AG09319 (cell line): ENCODE results near the gene HDAC5.

Experiments
- DNase-seq: peaks from one replicate; pipeline ENCODE4 v3.0.0-alpha.2; 2010; ENCODE audit warnings: low read depth; ENCODE audit errors: extremely low read depth
- TF ChIP-seq, protein P1 (sequence below): IDR thresholded peaks from 2 replicates; pipeline ENCODE4 v1.5.1; 2011; ENCODE audit warnings: low read depth, mild to moderate bottlenecking, inconsistent platforms, low read length, moderate library complexity

Gene HDAC5

DNA sequence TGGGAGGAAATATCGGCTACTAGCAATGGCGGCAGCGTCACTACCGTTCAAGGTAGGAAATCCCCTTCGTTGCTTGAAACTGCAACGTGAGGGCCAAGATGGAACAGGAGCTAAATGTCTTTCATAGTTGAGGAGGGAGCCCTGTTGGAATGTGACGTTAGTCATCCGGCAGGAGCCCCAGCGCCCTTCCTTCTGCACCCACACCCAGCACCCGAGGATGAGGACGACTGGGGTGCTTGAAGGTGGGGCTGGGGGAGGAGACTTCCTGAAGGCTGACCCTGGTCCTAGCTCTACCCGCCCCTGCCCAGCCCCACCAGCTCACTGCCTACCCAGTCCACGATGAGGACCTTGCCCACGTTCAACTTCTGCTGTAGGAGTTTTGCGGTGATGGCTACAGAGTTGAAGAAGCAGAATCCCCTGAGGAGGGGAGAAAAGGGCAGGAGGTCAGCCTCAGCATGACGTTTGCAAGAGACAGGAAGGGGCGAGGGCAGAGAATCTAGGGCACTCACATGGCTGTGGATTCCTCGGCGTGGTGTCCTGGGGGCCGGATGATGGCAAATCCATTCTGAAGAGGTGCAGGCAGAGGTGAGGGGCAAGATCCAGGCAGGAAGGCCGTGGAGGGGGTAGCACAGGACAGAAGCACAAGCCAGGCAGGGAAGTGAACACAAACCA is 41.0 kb downstream of the HDAC5 start:
- DNase-seq, result no peak
- TF ChIP-seq, protein P1, sequence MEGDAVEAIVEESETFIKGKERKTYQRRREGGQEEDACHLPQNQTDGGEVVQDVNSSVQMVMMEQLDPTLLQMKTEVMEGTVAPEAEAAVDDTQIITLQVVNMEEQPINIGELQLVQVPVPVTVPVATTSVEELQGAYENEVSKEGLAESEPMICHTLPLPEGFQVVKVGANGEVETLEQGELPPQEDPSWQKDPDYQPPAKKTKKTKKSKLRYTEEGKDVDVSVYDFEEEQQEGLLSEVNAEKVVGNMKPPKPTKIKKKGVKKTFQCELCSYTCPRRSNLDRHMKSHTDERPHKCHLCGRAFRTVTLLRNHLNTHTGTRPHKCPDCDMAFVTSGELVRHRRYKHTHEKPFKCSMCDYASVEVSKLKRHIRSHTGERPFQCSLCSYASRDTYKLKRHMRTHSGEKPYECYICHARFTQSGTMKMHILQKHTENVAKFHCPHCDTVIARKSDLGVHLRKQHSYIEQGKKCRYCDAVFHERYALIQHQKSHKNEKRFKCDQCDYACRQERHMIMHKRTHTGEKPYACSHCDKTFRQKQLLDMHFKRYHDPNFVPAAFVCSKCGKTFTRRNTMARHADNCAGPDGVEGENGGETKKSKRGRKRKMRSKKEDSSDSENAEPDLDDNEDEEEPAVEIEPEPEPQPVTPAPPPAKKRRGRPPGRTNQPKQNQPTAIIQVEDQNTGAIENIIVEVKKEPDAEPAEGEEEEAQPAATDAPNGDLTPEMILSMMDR, result no peak

DNA sequence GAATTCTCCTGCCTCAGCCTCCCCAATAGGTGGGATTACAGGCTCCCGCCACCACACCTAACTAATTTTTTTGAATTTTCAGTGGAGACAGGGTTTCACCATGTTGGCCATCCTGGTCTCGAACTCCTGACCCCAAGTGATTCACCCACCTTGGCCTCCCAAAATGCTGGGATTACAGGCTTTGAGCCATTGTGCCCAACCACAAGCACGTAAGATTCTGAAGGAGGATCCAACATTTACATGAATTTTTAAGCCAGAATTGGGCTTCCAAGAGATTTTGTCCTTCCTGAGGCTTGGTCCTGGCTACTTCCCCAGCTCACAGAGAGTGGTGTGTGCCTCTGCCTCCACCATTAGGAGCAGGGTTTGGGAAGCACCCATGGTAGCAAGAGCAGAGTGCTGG is 41.8 kb downstream of the HDAC5 start:
- TF ChIP-seq, protein P1, result no peak
- no peak for DNase-seq

DNA sequence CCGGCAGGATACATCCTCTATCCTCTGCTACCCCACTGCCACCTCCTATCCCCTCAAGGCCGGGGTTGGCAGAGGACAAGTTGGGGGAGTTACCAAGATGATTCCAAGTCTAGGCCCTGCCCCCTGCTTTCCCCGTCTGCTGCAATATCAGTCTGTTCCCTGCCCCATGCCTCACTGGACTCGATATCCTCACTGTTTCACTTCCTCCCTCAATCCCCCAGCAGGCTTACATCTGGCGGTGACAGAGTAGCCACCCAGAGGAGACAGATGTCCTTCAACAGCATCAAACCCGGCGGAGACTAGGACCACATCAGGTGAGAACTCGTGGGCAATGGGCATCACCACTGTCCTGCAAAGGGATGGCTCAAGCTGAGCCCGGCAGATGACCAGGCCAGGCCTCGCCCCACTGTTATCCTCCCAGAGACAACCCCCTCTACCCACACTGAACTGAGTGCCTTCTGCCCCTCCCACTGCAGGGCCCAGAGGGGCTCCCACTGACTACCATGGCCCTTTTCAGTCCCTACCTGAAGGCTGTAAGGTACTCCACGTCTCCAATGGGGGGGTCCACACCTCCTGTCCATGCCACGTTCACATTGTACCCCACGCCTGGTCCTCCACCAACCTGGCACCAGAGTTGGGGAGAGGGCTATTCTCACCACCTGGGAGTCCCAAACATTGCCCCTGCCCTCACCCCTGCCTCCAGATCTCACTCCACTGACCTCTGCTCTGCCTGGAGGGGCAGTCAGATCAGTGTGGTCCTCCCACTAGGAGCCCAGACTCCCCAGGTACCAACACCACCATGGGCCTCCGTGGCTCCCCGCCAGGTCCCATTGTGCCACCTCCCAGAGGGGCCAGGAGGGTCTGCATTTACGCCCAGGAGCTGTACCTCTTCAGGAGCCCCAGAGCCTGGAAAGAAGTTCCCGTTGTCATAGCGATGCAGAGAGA is 43.3 kb downstream of the HDAC5 start:
- TF ChIP-seq, protein P1, result no peak
- DNase-seq, result no peak

DNA sequence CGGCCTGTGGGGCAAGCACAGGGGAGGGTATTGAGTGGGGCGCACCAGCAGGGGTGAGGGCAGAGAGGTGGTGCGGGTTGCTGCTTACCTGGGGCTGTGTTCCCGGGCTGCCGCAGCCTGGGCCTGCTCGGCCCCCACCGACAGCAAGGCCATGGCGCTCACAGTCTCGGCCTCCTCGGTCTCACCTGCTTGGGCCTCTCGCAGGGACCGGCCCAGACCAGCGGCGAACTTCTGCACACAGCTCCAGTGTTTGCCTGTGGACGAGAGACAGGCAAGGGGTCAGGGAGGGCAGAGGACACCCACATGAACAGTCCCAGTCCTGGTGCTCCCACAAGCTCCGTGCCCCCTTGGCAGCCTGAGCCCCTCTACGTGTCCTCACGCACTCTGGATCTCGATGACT is 45.0 kb downstream of the HDAC5 start:
- DNase-seq, result no peak
- TF ChIP-seq, protein P1, result no peak

DNA sequence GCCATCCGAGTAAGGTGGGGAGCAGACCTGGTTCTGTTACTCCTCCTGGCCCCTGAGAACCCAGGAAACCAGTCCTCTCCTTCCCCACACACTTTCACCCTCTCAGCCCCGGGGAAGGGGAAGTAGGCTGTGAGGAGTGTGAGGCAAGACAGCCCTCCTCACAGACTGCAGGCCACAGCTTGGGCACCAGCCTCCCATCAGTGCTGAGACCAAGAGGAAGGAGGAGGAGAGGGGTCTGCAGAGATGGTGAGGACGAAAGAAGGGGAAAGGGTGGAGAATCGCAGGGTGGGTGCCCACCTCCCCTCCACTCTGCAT is 45.9 kb downstream of the HDAC5 start:
- TF ChIP-seq, protein P1, result no peak
- DNase-seq, result no peak

DNA sequence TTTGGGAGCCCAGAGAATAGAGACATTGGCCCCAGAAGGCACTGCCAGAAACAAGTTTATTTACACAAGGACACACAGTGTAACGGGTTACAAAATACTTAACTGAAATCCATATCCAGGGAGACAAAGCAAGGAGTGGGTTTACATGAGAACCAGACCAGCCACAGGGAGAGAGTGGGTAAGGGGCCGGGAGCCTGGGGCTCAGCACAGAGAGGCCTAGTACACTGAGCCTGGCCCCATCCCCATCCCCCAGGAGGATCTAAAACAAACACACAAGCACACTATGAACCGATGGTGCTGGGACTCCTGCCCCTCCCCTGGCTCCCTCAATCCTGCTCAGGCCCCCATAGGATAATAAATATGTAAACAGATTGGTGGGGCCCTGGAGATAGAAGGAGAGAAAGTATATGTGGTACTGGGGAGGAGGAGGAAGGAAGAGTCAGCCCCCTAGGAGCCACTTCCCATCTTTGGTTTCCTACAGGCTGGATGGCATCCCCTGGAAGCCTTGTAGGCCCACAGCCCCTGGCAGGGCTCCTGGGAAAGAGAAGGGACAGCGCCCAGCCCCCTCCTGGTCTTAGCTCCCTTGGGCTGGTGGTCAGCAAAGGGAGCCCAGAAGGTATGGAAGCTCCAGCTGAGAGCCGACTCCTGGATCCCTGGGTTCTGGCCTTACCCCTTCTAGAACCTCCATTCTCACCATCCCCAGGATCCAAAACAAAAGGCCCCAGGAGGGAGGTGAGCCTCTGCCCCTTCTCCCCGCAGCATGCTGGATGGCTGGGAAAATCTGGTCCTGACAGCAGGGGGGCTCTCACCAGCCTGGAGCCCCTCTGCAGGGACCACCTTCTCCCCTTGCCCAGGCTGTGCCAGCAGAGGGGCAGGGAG is 46.5 kb downstream of the HDAC5 start:
- TF ChIP-seq, protein P1, result no peak
- no peak for DNase-seq
